Activated T-cell treated with anti-CD3 and anti-CD28 coated beads, Interleukin-2, amount 50 U/mL, for 4 hours (primary cell): ENCODE measurements around the gene MCOLN1. TPM values are rescaled to one million over a fixed set of nuclear protein-coding genes. Genes with fewer than 3 reads are reported as not detected.
A peak's percentile ranks its signal among the peaks of the same experiment; 100 is the strongest.

Experiments used
- ATAC-seq, 2 donors: fragments of 200-7000 bp; cut with Tn5 transposase; one replicate each; pipeline ENCODE4 v1.10.0; 2021
- DNase-seq: peaks from one replicate; pipeline ENCODE4 v3.0.0-alpha.2; 2020
- H3K27me3 Mint-ChIP-seq: one replicate; pipeline ENCODE4 v1.8.0; 2021; ENCODE audit warnings: low read depth, mixed read lengths
- H3K36me3 Mint-ChIP-seq: one replicate; pipeline ENCODE4 v1.8.0; 2022; ENCODE audit warnings: mixed read lengths; ENCODE audit not compliant: insufficient read depth
- H3K4me1 Mint-ChIP-seq: one replicate; pipeline ENCODE4 v1.8.0; 2021; ENCODE audit warnings: low read depth, mixed read lengths
- H3K4me3 Mint-ChIP-seq: one replicate; pipeline ENCODE4 v1.8.0; 2021; ENCODE audit warnings: mild to moderate bottlenecking, moderate library complexity, mixed read lengths
- H3K9me3 Mint-ChIP-seq: one replicate; pipeline ENCODE4 v1.8.0; 2021; ENCODE audit warnings: mixed read lengths
- total RNA-seq, 3 donors: library from RNA; stranded (reverse); gene quantifications; one replicate each; pipeline ENCODE4 v1.2.1, GENCODE V29; 2021

The MCOLN1 gene
- total RNA-seq, 3 donors from 2014 or later: 20.5 to 27.4 (median 22.6) TPM

- no peaks in the 10 kb centered on the region for H3K9me3 Mint-ChIP-seq
- DNase-seq: no peak
- no peaks in the 10 kb centered on the region for H3K27me3 Mint-ChIP-seq
- peak overlapping the region; percentile 83 for H3K4me3 Mint-ChIP-seq
- H3K4me1 Mint-ChIP-seq: peaks cover 20% of the 10 kb centered on the region
- no peak for ATAC-seq
- no peaks in the 10 kb centered on the region for H3K36me3 Mint-ChIP-seq
These were observed 32.8 kb upstream of the MCOLN1 start for GRCh38 chr19:7489609-7490044.

GRCh38 chr19:7492142-7492541, 30.3 kb upstream of the MCOLN1 start:
- no peak overlapping the region for H3K4me3 Mint-ChIP-seq
- peaks cover 5% of the 10 kb centered on the region for H3K27me3 Mint-ChIP-seq
- H3K9me3 Mint-ChIP-seq: no peaks in the 10 kb centered on the region
- DNase-seq (no peak), ATAC-seq (peak; percentile 23 to 24)
- H3K36me3 Mint-ChIP-seq: no peaks in the 10 kb centered on the region
- peaks cover 20% of the 10 kb centered on the region for H3K4me1 Mint-ChIP-seq

GRCh38 chr19:7492558-7492957, 29.9 kb upstream of the MCOLN1 start:
- DNase-seq: no peak
- H3K27me3 Mint-ChIP-seq: peaks cover 8% of the 10 kb centered on the region
- no peaks in the 10 kb centered on the region for H3K9me3 Mint-ChIP-seq
- peaks cover 20% of the 10 kb centered on the region for H3K4me1 Mint-ChIP-seq
- H3K4me3 Mint-ChIP-seq: no peak overlapping the region
- no peak for ATAC-seq
- no peaks in the 10 kb centered on the region for H3K36me3 Mint-ChIP-seq

- Mint-ChIP-seq H3K27me3 (peaks cover 19% of the 10 kb centered on the region), H3K4me1 (peaks cover 14% of the 10 kb centered on the region), H3K36me3 (no peaks in the 10 kb centered on the region), H3K9me3 (no peaks in the 10 kb centered on the region), H3K4me3 (no peak overlapping the region)
- DNase-seq (no peak), ATAC-seq (no peak)
These were observed 27.9 kb upstream of the MCOLN1 start for GRCh38 chr19:7494416-7495098.

- no peak overlapping the region for H3K4me3 Mint-ChIP-seq
- peaks cover 4% of the 10 kb centered on the region for H3K4me1 Mint-ChIP-seq
- ATAC-seq (peak in 1 of 2 donors; percentile 28), DNase-seq (no peak)
- peaks cover 36% of the 10 kb centered on the region for H3K27me3 Mint-ChIP-seq
- H3K36me3 Mint-ChIP-seq: no peaks in the 10 kb centered on the region
- no peaks in the 10 kb centered on the region for H3K9me3 Mint-ChIP-seq
These were observed 25.1 kb upstream of the MCOLN1 start for GRCh38 chr19:7497292-7497691.

GRCh38 chr19:7500811-7501450, 21.5 kb upstream of the MCOLN1 start:
- Mint-ChIP-seq H3K36me3 (no peaks in the 10 kb centered on the region), H3K27me3 (peaks cover 52% of the 10 kb centered on the region), H3K4me3 (peak overlapping the region; percentile 54), H3K9me3 (no peaks in the 10 kb centered on the region), H3K4me1 (peaks cover 9% of the 10 kb centered on the region)
- ATAC-seq (peak; percentile 69 to 71), DNase-seq (no peak)

- H3K36me3 Mint-ChIP-seq: no peaks in the 10 kb centered on the region
- peaks cover 50% of the 10 kb centered on the region for H3K27me3 Mint-ChIP-seq
- peaks cover 11% of the 10 kb centered on the region for H3K4me1 Mint-ChIP-seq
- ATAC-seq: no peak
- DNase-seq: no peak
- no peak overlapping the region for H3K4me3 Mint-ChIP-seq
- no peaks in the 10 kb centered on the region for H3K9me3 Mint-ChIP-seq
These were observed 19.9 kb upstream of the MCOLN1 start for GRCh38 chr19:7502552-7502951.

- DNase-seq (no peak), ATAC-seq (no peak)
- Mint-ChIP-seq H3K27me3 (peaks cover 42% of the 10 kb centered on the region), H3K36me3 (no peaks in the 10 kb centered on the region), H3K9me3 (no peaks in the 10 kb centered on the region), H3K4me3 (no peak overlapping the region), H3K4me1 (peaks cover 11% of the 10 kb centered on the region)
These were observed 17.7 kb upstream of the MCOLN1 start for GRCh38 chr19:7504684-7505083.

GRCh38 chr19:7505288-7505681, 17.1 kb upstream of the MCOLN1 start:
- DNase-seq (no peak), ATAC-seq (no peak)
- Mint-ChIP-seq H3K36me3 (no peaks in the 10 kb centered on the region), H3K4me1 (peaks cover 11% of the 10 kb centered on the region), H3K27me3 (peaks cover 37% of the 10 kb centered on the region), H3K4me3 (no peak overlapping the region), H3K9me3 (no peaks in the 10 kb centered on the region)

- Mint-ChIP-seq H3K9me3 (no peaks in the 10 kb centered on the region), H3K4me3 (no peak overlapping the region), H3K36me3 (no peaks in the 10 kb centered on the region), H3K27me3 (peaks cover 35% of the 10 kb centered on the region), H3K4me1 (peaks cover 11% of the 10 kb centered on the region)
- ATAC-seq (peak; percentile 47 to 52), DNase-seq (no peak)
These were observed 16.6 kb upstream of the MCOLN1 start for GRCh38 chr19:7505682-7506384.

- H3K4me1 Mint-ChIP-seq: peaks cover 11% of the 10 kb centered on the region
- peaks cover 30% of the 10 kb centered on the region for H3K27me3 Mint-ChIP-seq
- no peak overlapping the region for H3K4me3 Mint-ChIP-seq
- H3K36me3 Mint-ChIP-seq: no peaks in the 10 kb centered on the region
- DNase-seq (no peak), ATAC-seq (peak; percentile 74 to 76)
- no peaks in the 10 kb centered on the region for H3K9me3 Mint-ChIP-seq
These were observed 15.8 kb upstream of the MCOLN1 start for GRCh38 chr19:7506385-7507328.

GRCh38 chr19:7507884-7508283, 14.5 kb upstream of the MCOLN1 start:
- peaks cover 11% of the 10 kb centered on the region for H3K4me1 Mint-ChIP-seq
- H3K4me3 Mint-ChIP-seq: no peak overlapping the region
- no peaks in the 10 kb centered on the region for H3K36me3 Mint-ChIP-seq
- ATAC-seq (peak; percentile 33 to 34), DNase-seq (no peak)
- peaks cover 19% of the 10 kb centered on the region for H3K27me3 Mint-ChIP-seq
- H3K9me3 Mint-ChIP-seq: no peaks in the 10 kb centered on the region

GRCh38 chr19:7509625-7510024, 12.8 kb upstream of the MCOLN1 start:
- H3K4me3 Mint-ChIP-seq: no peak overlapping the region
- H3K9me3 Mint-ChIP-seq: no peaks in the 10 kb centered on the region
- H3K4me1 Mint-ChIP-seq: peaks cover 11% of the 10 kb centered on the region
- no peaks in the 10 kb centered on the region for H3K36me3 Mint-ChIP-seq
- no peak for ATAC-seq
- no peak for DNase-seq
- H3K27me3 Mint-ChIP-seq: peaks cover 17% of the 10 kb centered on the region

GRCh38 chr19:7512400-7512851, 10.0 kb upstream of the MCOLN1 start:
- Mint-ChIP-seq H3K4me1 (peaks cover 12% of the 10 kb centered on the region), H3K4me3 (no peak overlapping the region), H3K27me3 (peaks cover 14% of the 10 kb centered on the region), H3K36me3 (no peaks in the 10 kb centered on the region), H3K9me3 (no peaks in the 10 kb centered on the region)
- no peak for ATAC-seq
- no peak for DNase-seq
